ENCODE measurements around the gene SULT1C2. TPM values are rescaled to one million over a fixed set of nuclear protein-coding genes. Genes with fewer than 3 reads are reported as not detected.

Gene SULT1C2
- total and polyA plus RNA-seq, 9 of the 15 experiments (the other 6 are each of a cell fraction or from before 2014, with no cell fraction given): 0.22 TPM; not detected in 8

DNA sequence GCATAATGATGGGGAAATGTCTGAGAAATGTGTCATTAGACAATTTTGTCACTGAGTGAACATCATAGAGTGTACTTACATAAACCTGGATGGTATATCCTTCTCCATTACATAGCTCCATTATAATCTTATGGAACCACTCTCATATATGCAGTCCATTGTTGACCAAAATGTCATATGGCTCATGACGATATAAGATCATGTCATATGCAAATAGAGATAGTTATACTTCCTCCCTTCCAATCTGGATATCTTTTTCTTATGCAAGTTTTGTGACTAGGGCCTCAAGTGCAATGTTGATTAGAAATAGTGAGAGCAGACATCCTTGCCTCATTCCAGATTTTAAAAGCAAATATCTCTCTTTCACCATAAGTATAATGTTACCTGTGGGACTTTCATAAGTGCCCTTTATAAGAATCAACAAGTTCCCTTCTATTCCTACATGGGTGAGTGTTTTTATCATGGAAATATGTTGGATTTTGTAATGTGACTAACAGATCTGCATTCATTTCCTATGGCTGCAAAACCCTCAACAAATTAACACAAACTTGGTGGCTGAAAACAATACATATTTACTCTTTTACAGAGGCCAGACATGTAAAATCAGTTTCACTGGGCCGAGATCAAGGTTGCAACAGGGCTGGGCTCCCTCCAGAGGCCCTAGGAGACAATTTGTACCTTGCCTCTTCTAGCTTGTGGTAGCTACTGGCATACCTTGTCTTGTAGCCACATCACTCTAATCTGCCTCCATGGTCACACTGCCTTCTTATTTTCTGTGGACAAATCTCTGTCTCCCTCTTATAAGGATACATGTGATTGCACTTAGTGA lies 67.4 kb downstream of the SULT1C2 start (continued):
- TF ChIP-seq COPS2 (conservative IDR thresholded peaks at IDR 0.05): no peak
- TF ChIP-seq, protein P1, sequence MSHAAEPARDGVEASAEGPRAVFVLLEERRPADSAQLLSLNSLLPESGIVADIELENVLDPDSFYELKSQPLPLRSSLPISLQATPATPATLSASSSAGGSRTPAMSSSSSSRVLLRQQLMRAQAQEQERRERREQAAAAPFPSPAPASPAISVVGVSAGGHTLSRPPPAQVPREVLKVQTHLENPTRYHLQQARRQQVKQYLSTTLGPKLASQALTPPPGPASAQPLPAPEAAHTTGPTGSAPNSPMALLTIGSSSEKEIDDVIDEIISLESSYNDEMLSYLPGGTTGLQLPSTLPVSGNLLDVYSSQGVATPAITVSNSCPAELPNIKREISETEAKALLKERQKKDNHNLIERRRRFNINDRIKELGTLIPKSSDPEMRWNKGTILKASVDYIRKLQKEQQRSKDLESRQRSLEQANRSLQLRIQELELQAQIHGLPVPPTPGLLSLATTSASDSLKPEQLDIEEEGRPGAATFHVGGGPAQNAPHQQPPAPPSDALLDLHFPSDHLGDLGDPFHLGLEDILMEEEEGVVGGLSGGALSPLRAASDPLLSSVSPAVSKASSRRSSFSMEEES (CRISPR knock-in tag; IDR thresholded peaks at IDR 0.05): no peak
- TF ChIP-seq, protein P2, sequence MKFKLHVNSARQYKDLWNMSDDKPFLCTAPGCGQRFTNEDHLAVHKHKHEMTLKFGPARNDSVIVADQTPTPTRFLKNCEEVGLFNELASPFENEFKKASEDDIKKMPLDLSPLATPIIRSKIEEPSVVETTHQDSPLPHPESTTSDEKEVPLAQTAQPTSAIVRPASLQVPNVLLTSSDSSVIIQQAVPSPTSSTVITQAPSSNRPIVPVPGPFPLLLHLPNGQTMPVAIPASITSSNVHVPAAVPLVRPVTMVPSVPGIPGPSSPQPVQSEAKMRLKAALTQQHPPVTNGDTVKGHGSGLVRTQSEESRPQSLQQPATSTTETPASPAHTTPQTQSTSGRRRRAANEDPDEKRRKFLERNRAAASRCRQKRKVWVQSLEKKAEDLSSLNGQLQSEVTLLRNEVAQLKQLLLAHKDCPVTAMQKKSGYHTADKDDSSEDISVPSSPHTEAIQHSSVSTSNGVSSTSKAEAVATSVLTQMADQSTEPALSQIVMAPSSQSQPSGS (CRISPR knock-in tag; IDR thresholded peaks at IDR 0.05): no peak
- no peak for TF ChIP-seq BRF1 (IDR thresholded peaks at IDR 0.05; ENCODE audit: borderline replicate concordance, extremely low read depth, insufficient read length)
- no peak for TF ChIP-seq SAP30 (IDR thresholded peaks at IDR 0.05; ENCODE audit: borderline replicate concordance, insufficient read depth, low read depth, low read length, poor library complexity, severe bottlenecking)
- no peak for TF ChIP-seq SMAD4 (CRISPR knock-in tag; conservative IDR thresholded peaks at IDR 0.05)
- TF ChIP-seq ILK (tag; IDR thresholded peaks at IDR 0.05; ENCODE audit: borderline replicate concordance, low read depth): no peak
- no peak for TF ChIP-seq ZNF77 (CRISPR knock-in tag; IDR thresholded peaks at IDR 0.05)
- no peak for TF ChIP-seq ETV6 (IDR thresholded peaks at IDR 0.05; ENCODE audit: borderline replicate concordance in 1 of 2, low read depth in 2 of 2, low read length in 1 of 2)
- TF ChIP-seq ETV6 (CRISPR knock-in tag; IDR thresholded peaks at IDR 0.05; ENCODE audit: borderline replicate concordance): no peak
- TF ChIP-seq, protein P3, sequence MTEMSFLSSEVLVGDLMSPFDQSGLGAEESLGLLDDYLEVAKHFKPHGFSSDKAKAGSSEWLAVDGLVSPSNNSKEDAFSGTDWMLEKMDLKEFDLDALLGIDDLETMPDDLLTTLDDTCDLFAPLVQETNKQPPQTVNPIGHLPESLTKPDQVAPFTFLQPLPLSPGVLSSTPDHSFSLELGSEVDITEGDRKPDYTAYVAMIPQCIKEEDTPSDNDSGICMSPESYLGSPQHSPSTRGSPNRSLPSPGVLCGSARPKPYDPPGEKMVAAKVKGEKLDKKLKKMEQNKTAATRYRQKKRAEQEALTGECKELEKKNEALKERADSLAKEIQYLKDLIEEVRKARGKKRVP (CRISPR knock-in tag; IDR thresholded peaks at IDR 0.05): no peak
- TF ChIP-seq, protein P4, sequence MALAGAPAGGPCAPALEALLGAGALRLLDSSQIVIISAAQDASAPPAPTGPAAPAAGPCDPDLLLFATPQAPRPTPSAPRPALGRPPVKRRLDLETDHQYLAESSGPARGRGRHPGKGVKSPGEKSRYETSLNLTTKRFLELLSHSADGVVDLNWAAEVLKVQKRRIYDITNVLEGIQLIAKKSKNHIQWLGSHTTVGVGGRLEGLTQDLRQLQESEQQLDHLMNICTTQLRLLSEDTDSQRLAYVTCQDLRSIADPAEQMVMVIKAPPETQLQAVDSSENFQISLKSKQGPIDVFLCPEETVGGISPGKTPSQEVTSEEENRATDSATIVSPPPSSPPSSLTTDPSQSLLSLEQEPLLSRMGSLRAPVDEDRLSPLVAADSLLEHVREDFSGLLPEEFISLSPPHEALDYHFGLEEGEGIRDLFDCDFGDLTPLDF (CRISPR knock-in tag; IDR thresholded peaks at IDR 0.05): no peak
- TF ChIP-seq ZNF431 (CRISPR knock-in tag; IDR thresholded peaks at IDR 0.05): no peak
- no peak for TF ChIP-seq BHLHE40 (IDR thresholded peaks at IDR 0.05; ENCODE audit: low read length)
- TF ChIP-seq, protein P5, sequence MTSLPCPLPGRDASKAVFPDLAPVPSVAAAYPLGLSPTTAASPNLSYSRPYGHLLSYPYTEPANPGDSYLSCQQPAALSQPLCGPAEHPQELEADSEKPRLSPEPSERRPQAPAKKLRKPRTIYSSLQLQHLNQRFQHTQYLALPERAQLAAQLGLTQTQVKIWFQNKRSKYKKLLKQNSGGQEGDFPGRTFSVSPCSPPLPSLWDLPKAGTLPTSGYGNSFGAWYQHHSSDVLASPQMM (CRISPR knock-in tag; IDR thresholded peaks at IDR 0.05): no peak
